ENCODE results near the gene RD3L. TPM values are rescaled to one million over a fixed set of nuclear protein-coding genes. Genes with fewer than 3 reads are reported as not detected.

Gene RD3L
- total and polyA plus RNA-seq, 2 of the 13 experiments (the other 11 are each of a cell fraction or from before 2014, with no cell fraction given): not detected

- TF ChIP-seq ZNF407 (CRISPR knock-in tag; IDR thresholded peaks at IDR 0.05; ENCODE audit: not compliant biosample characterization): no peak
- TF ChIP-seq ZMAT3 (CRISPR knock-in tag; conservative IDR thresholded peaks at IDR 0.05): no peak
- peak; percentile 15; the same call in 1 of the 2 replicates for TF ChIP-seq KDM2A (CRISPR knock-in tag; IDR thresholded peaks at IDR 0.05; ENCODE audit: borderline replicate concordance, low read depth)
- TF ChIP-seq ZBTB21 (CRISPR knock-in tag; IDR thresholded peaks at IDR 0.05): no peak
- TF ChIP-seq MXD4 (CRISPR knock-in tag; IDR thresholded peaks at IDR 0.05): no peak
- no peak for TF ChIP-seq ZNF691 (CRISPR knock-in tag; IDR thresholded peaks at IDR 0.05; ENCODE audit: borderline replicate concordance, low read depth)
- no peak for TF ChIP-seq AGO2 (optimal IDR thresholded peaks at IDR 0.05; ENCODE audit: low read depth, low read length)
- TF ChIP-seq HDAC1 (CRISPR knock-in tag; IDR thresholded peaks at IDR 0.05): peak; percentile 16; the same call in 1 of the 2 replicates
- TF ChIP-seq ZSCAN5A (CRISPR knock-in tag; IDR thresholded peaks at IDR 0.05; ENCODE audit: borderline replicate concordance): no peak
- no peak for TF ChIP-seq ZNF543 (CRISPR knock-in tag; IDR thresholded peaks at IDR 0.05)
- no peak for TF ChIP-seq ZNF510 (CRISPR knock-in tag; IDR thresholded peaks at IDR 0.05; ENCODE audit: low read depth)
- TF ChIP-seq CCAR2 (optimal IDR thresholded peaks at IDR 0.05; ENCODE audit: low read depth, low read length): no peak
- TF ChIP-seq IKZF5 (CRISPR knock-in tag; IDR thresholded peaks at IDR 0.05): 0 out of 2 replicates have a peak, but pooled peaks have one; percentile 33
- no peak for TF ChIP-seq ZNF30 (CRISPR knock-in tag; IDR thresholded peaks at IDR 0.05)
Measured at GRCh38 chr14:103890821-103891666, 51.3 kb downstream of the RD3L start (continued).
